ENCODE results near the gene METTL9.
"Not testable (repeated sequence)": the region's sequence is repeated elsewhere in the genome, so short reads cannot be mapped to it uniquely, and the experiment has no call there.

The METTL9 gene

GRCh38 chr16:21631951-21632575 lies 32.7 kb downstream of the METTL9 start:
- H3K9me3 ChIP-seq (ENCODE audit: control insufficient read depth, insufficient read depth, low read length); H3K36me3 ChIP-seq (ENCODE audit: control insufficient read depth, insufficient read depth, low read length); H3K27me3 ChIP-seq (ENCODE audit: control insufficient read depth, insufficient read depth, low read length); H3K27ac ChIP-seq (ENCODE audit: low read length); DNase-seq (ENCODE audit: low read depth, low spot score); H3K4me3 ChIP-seq (ENCODE audit: low read length); H3K4me1 ChIP-seq (ENCODE audit: control insufficient read depth, insufficient read depth, low read length): not testable (repeated sequence)
- no CpG with 5 or more reads among the region's 5 CpGs for WGBS (ENCODE audit: insufficient coverage, insufficient read length)

GRCh38 chr16:21634216-21634615 lies 34.8 kb downstream of the METTL9 start:
- Histone ChIP-seq H3K4me1 (ENCODE audit: control insufficient read depth, insufficient read depth, low read length) (no peaks in the 10 kb centered on the region), H3K4me3 (ENCODE audit: low read length) (no peak overlapping the region), H3K27me3 (ENCODE audit: control insufficient read depth, insufficient read depth, low read length) (no peaks in the 10 kb centered on the region), H3K36me3 (ENCODE audit: control insufficient read depth, insufficient read depth, low read length) (peaks cover 6% of the 10 kb centered on the region; the same call in 1 of the 2 replicates), H3K9me3 (ENCODE audit: control insufficient read depth, insufficient read depth, low read length) (no peaks in the 10 kb centered on the region), H3K27ac (ENCODE audit: low read length) (no peak overlapping the region)
- no peak for DNase-seq (ENCODE audit: low read depth, low spot score)
- WGBS (ENCODE audit: insufficient coverage, insufficient read length), result no CpG with 5 or more reads among the region's 5 CpGs

GRCh38 chr16:21635694-21636093 lies 36.3 kb downstream of the METTL9 start:
- not testable (repeated sequence) for H3K27ac ChIP-seq (ENCODE audit: low read length); H3K36me3 ChIP-seq (ENCODE audit: control insufficient read depth, insufficient read depth, low read length); H3K27me3 ChIP-seq (ENCODE audit: control insufficient read depth, insufficient read depth, low read length); H3K4me3 ChIP-seq (ENCODE audit: low read length); H3K9me3 ChIP-seq (ENCODE audit: control insufficient read depth, insufficient read depth, low read length); DNase-seq (ENCODE audit: low read depth, low spot score); H3K4me1 ChIP-seq (ENCODE audit: control insufficient read depth, insufficient read depth, low read length)
- no CpG with 5 or more reads among the region's 9 CpGs for WGBS (ENCODE audit: insufficient coverage, insufficient read length)

- H3K9me3 ChIP-seq (ENCODE audit: control insufficient read depth, insufficient read depth, low read length), result no peaks in the 10 kb centered on the region
- no peak for DNase-seq (ENCODE audit: low read depth, low spot score)
- H3K4me3 ChIP-seq (ENCODE audit: low read length), result no peak overlapping the region
- H3K27ac ChIP-seq (ENCODE audit: low read length), result no peak overlapping the region
- no peaks in the 10 kb centered on the region for H3K4me1 ChIP-seq (ENCODE audit: control insufficient read depth, insufficient read depth, low read length)
- WGBS (ENCODE audit: insufficient coverage, insufficient read length), result no CpG with 5 or more reads among the region's 37 CpGs
- H3K27me3 ChIP-seq (ENCODE audit: control insufficient read depth, insufficient read depth, low read length), result no peaks in the 10 kb centered on the region
- no peaks in the 10 kb centered on the region for H3K36me3 ChIP-seq (ENCODE audit: control insufficient read depth, insufficient read depth, low read length)
Measured at GRCh38 chr16:21637032-21637968, 37.9 kb downstream of the METTL9 start.

GRCh38 chr16:21638573-21638975 lies 39.2 kb downstream of the METTL9 start:
- Histone ChIP-seq H3K4me1 (ENCODE audit: control insufficient read depth, insufficient read depth, low read length) (no peaks in the 10 kb centered on the region), H3K27ac (ENCODE audit: low read length) (no peak overlapping the region), H3K27me3 (ENCODE audit: control insufficient read depth, insufficient read depth, low read length) (no peaks in the 10 kb centered on the region), H3K9me3 (ENCODE audit: control insufficient read depth, insufficient read depth, low read length) (no peaks in the 10 kb centered on the region), H3K4me3 (ENCODE audit: low read length) (no peak overlapping the region), H3K36me3 (ENCODE audit: control insufficient read depth, insufficient read depth, low read length) (no peaks in the 10 kb centered on the region)
- DNase-seq (ENCODE audit: low read depth, low spot score), result no peak
- WGBS (ENCODE audit: insufficient coverage, insufficient read length), result no CpG with 5 or more reads among the region's 4 CpGs

GRCh38 chr16:21639493-21639892 lies 40.1 kb downstream of the METTL9 start:
- Histone ChIP-seq H3K27me3 (ENCODE audit: control insufficient read depth, insufficient read depth, low read length) (no peaks in the 10 kb centered on the region), H3K4me1 (ENCODE audit: control insufficient read depth, insufficient read depth, low read length) (no peaks in the 10 kb centered on the region), H3K27ac (ENCODE audit: low read length) (no peak overlapping the region), H3K4me3 (ENCODE audit: low read length) (no peak overlapping the region), H3K36me3 (ENCODE audit: control insufficient read depth, insufficient read depth, low read length) (no peaks in the 10 kb centered on the region), H3K9me3 (ENCODE audit: control insufficient read depth, insufficient read depth, low read length) (no peaks in the 10 kb centered on the region)
- no CpG with 5 or more reads among the region's 2 CpGs for WGBS (ENCODE audit: insufficient coverage, insufficient read length)
- no peak for DNase-seq (ENCODE audit: low read depth, low spot score)

- no peak overlapping the region for H3K27ac ChIP-seq (ENCODE audit: low read length)
- no peaks in the 10 kb centered on the region for H3K27me3 ChIP-seq (ENCODE audit: control insufficient read depth, insufficient read depth, low read length)
- DNase-seq (ENCODE audit: low read depth, low spot score), result no peak
- WGBS (ENCODE audit: insufficient coverage, insufficient read length), result no CpG with 5 or more reads among the region's 6 CpGs
- H3K9me3 ChIP-seq (ENCODE audit: control insufficient read depth, insufficient read depth, low read length), result no peaks in the 10 kb centered on the region
- no peaks in the 10 kb centered on the region for H3K4me1 ChIP-seq (ENCODE audit: control insufficient read depth, insufficient read depth, low read length)
- H3K4me3 ChIP-seq (ENCODE audit: low read length), result no peak overlapping the region
- H3K36me3 ChIP-seq (ENCODE audit: control insufficient read depth, insufficient read depth, low read length), result no peaks in the 10 kb centered on the region
Measured at GRCh38 chr16:21641916-21642315, 42.5 kb downstream of the METTL9 start.

GRCh38 chr16:21642861-21643260 lies 43.5 kb downstream of the METTL9 start:
- Histone ChIP-seq H3K4me1 (ENCODE audit: control insufficient read depth, insufficient read depth, low read length) (no peaks in the 10 kb centered on the region), H3K27ac (ENCODE audit: low read length) (no peak overlapping the region), H3K27me3 (ENCODE audit: control insufficient read depth, insufficient read depth, low read length) (no peaks in the 10 kb centered on the region), H3K36me3 (ENCODE audit: control insufficient read depth, insufficient read depth, low read length) (no peaks in the 10 kb centered on the region), H3K4me3 (ENCODE audit: low read length) (no peak overlapping the region), H3K9me3 (ENCODE audit: control insufficient read depth, insufficient read depth, low read length) (no peaks in the 10 kb centered on the region)
- no peak for DNase-seq (ENCODE audit: low read depth, low spot score)
- WGBS (ENCODE audit: insufficient coverage, insufficient read length), result 100% methylated on average over 1 of the region's 7 CpGs

GRCh38 chr16:21643785-21644184 lies 44.4 kb downstream of the METTL9 start:
- Histone ChIP-seq H3K4me3 (ENCODE audit: low read length) (no peak overlapping the region), H3K27ac (ENCODE audit: low read length) (no peak overlapping the region), H3K9me3 (ENCODE audit: control insufficient read depth, insufficient read depth, low read length) (no peaks in the 10 kb centered on the region), H3K36me3 (ENCODE audit: control insufficient read depth, insufficient read depth, low read length) (no peaks in the 10 kb centered on the region), H3K27me3 (ENCODE audit: control insufficient read depth, insufficient read depth, low read length) (no peaks in the 10 kb centered on the region), H3K4me1 (ENCODE audit: control insufficient read depth, insufficient read depth, low read length) (no peaks in the 10 kb centered on the region)
- DNase-seq (ENCODE audit: low read depth, low spot score), result no peak
- WGBS (ENCODE audit: insufficient coverage, insufficient read length), result no CpG with 5 or more reads among the region's 3 CpGs

GRCh38 chr16:21644674-21645073 lies 45.3 kb downstream of the METTL9 start:
- Histone ChIP-seq H3K4me1 (ENCODE audit: control insufficient read depth, insufficient read depth, low read length) (no peaks in the 10 kb centered on the region), H3K4me3 (ENCODE audit: low read length) (no peak overlapping the region), H3K9me3 (ENCODE audit: control insufficient read depth, insufficient read depth, low read length) (no peaks in the 10 kb centered on the region), H3K36me3 (ENCODE audit: control insufficient read depth, insufficient read depth, low read length) (no peaks in the 10 kb centered on the region), H3K27ac (ENCODE audit: low read length) (no peak overlapping the region), H3K27me3 (ENCODE audit: control insufficient read depth, insufficient read depth, low read length) (no peaks in the 10 kb centered on the region)
- no CpG with 5 or more reads among the region's 4 CpGs for WGBS (ENCODE audit: insufficient coverage, insufficient read length)
- DNase-seq (ENCODE audit: low read depth, low spot score), result no peak

All from iPS DF 6.9 (cell line).